ENCODE measurements around the gene ELL. TPM values are rescaled to one million over a fixed set of nuclear protein-coding genes. Genes with fewer than 3 reads are reported as not detected.

Gene ELL
- total and polyA plus RNA-seq, 2 donors from 2014 or later: 5.7 to 25.2 TPM

DNA sequence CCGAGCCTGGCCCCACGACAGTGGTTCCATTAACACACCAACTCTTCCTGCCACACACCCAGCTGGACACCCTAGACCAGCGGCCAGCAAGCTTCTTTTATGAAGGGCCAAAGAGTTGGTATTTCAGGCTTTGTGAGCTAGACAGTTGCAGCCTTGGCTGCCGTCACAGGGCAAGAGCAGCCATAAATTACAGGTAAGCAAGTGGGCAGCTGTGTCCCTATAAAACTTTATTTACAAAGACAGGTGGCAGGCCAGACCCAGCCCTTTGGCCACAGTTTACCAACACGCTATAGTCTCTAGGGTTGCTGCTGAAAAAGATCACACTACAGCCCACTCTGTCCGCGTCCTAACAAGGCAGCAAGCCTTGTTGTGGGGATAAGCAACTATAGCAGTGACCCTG lies 13.3 kb downstream of the ELL start:
- H3K27ac ChIP-seq (ENCODE audit: low read depth in 2 of 2, low read length in 2 of 2): peak overlapping the region; percentile 66 to 77
- no peak overlapping the region for H3K4me3 ChIP-seq (ENCODE audit: low read length in 3 of 3)
- TF ChIP-seq CTCF (IDR thresholded peaks at IDR 0.05; ENCODE audit: borderline replicate concordance, extremely low read depth, insufficient read depth): no peak
- FAIRE-seq (no peak), DNase-seq (no peak)
- H3K27me3 ChIP-seq (ENCODE audit: control insufficient read depth, insufficient read depth, low read length): no peaks in the 10 kb centered on the region
- peak overlapping the region in 1 of 3 donors; percentile 41 for H3K9ac ChIP-seq (ENCODE audit: low read length in 3 of 3)
- H3K4me1 ChIP-seq (ENCODE audit: control insufficient read depth in 2 of 3, insufficient read depth in 2 of 3, low read depth in 1 of 3, low read length in 3 of 3): peaks cover 0 to 73% (median 55%) of the 10 kb centered on the region in 3 donors
- no peaks in the 10 kb centered on the region for H3K36me3 ChIP-seq (ENCODE audit: control insufficient read depth in 2 of 3, insufficient read depth in 3 of 3, low read length in 3 of 3)
- intact Hi-C loops (cut with DNase I): no loop called here
- H3K9me3 ChIP-seq (ENCODE audit: control insufficient read depth in 2 of 3, insufficient read depth in 1 of 3, low read length in 3 of 3): no peaks in the 10 kb centered on the region

- Histone ChIP-seq H3K9me3 (ENCODE audit: control insufficient read depth in 2 of 3, insufficient read depth in 1 of 3, low read length in 3 of 3) (no peaks in the 10 kb centered on the region), H3K27me3 (ENCODE audit: control insufficient read depth, insufficient read depth, low read length) (no peaks in the 10 kb centered on the region), H3K9ac (ENCODE audit: low read length in 3 of 3) (peak overlapping the region in 1 of 3 donors; percentile 30), H3K4me1 (ENCODE audit: control insufficient read depth in 2 of 3, insufficient read depth in 2 of 3, low read depth in 1 of 3, low read length in 3 of 3) (peaks cover 0 to 75% (median 62%) of the 10 kb centered on the region in 3 donors), H3K27ac (ENCODE audit: low read depth in 2 of 2, low read length in 2 of 2) (peak overlapping the region; percentile 66 to 71), H3K4me3 (ENCODE audit: low read length in 3 of 3) (peak overlapping the region in 1 of 3 donors; percentile 30), H3K36me3 (ENCODE audit: control insufficient read depth in 2 of 3, insufficient read depth in 3 of 3, low read length in 3 of 3) (no peaks in the 10 kb centered on the region)
- no peak for FAIRE-seq
- peak in 1 of 5 donors; percentile 79 for DNase-seq
- no peak for TF ChIP-seq CTCF (IDR thresholded peaks at IDR 0.05; ENCODE audit: borderline replicate concordance, extremely low read depth, insufficient read depth)
- intact Hi-C loops (cut with DNase I): no loop called here
Observed at GRCh38 chr19:18507727-18508440, 14.0 kb downstream of the ELL start.

- Histone ChIP-seq H3K27me3 (ENCODE audit: control insufficient read depth, insufficient read depth, low read length) (no peaks in the 10 kb centered on the region), H3K4me3 (ENCODE audit: low read length in 3 of 3) (peak overlapping the region in 1 of 3 donors; percentile 30), H3K9me3 (ENCODE audit: control insufficient read depth in 2 of 3, insufficient read depth in 1 of 3, low read length in 3 of 3) (no peaks in the 10 kb centered on the region), H3K4me1 (ENCODE audit: control insufficient read depth in 2 of 3, insufficient read depth in 2 of 3, low read depth in 1 of 3, low read length in 3 of 3) (peaks cover 0 to 81% (median 69%) of the 10 kb centered on the region in 3 donors), H3K27ac (ENCODE audit: low read depth in 2 of 2, low read length in 2 of 2) (peak overlapping the region; percentile 66 to 71), H3K9ac (ENCODE audit: low read length in 3 of 3) (peak overlapping the region in 2 of 3 donors; percentile 20 to 30), H3K36me3 (ENCODE audit: control insufficient read depth in 2 of 3, insufficient read depth in 3 of 3, low read length in 3 of 3) (no peaks in the 10 kb centered on the region)
- FAIRE-seq: no peak
- intact Hi-C loops (cut with DNase I): no loop called here
- no peak for DNase-seq
- TF ChIP-seq CTCF (IDR thresholded peaks at IDR 0.05; ENCODE audit: borderline replicate concordance, extremely low read depth, insufficient read depth): no peak
Observed at GRCh38 chr19:18507021-18507726, 14.7 kb downstream of the ELL start.

All from kidney (tissue), 14 donors.